ENCODE measurements around the gene MT3. TPM values are rescaled to one million over a fixed set of nuclear protein-coding genes. Genes with fewer than 3 reads are reported as not detected.
"Not testable (repeated sequence)": the region's sequence is repeated elsewhere in the genome, so short reads cannot be mapped to it uniquely, and the experiment has no call there.

MT3 gene
- total and polyA plus RNA-seq, 2 of the 8 experiments (the other 6 are each of a cell fraction or from before 2014, with no cell fraction given): 0.17 TPM; not detected in 1

- not testable (repeated sequence) for H2BK120ac ChIP-seq (replicated peaks; ENCODE audit: low read depth, low read length); H3K79me1 ChIP-seq (ENCODE audit: low read depth, low read length); H2BK15ac ChIP-seq (ENCODE audit: low read length); FAIRE-seq; H2BK5ac ChIP-seq (ENCODE audit: low read depth, low read length); H3K56ac ChIP-seq (replicated peaks; ENCODE audit: insufficient read length, low read depth, low read length); H3K14ac ChIP-seq (ENCODE audit: insufficient read length); H3K79me2 ChIP-seq (ENCODE audit: control insufficient read depth in 1 of 2, insufficient read depth in 2 of 2, low read length in 2 of 2); H2AK5ac ChIP-seq (ENCODE audit: low read depth, low read length); H3K23ac ChIP-seq (ENCODE audit: insufficient read length); H2BK20ac ChIP-seq (ENCODE audit: low read length); H4K8ac ChIP-seq (ENCODE audit: extremely low read depth, insufficient read depth, low read length); H3K9ac ChIP-seq (replicated peaks in 1 of 4; ENCODE audit: extremely low read depth in 1 of 4, low read depth in 3 of 4, low read length in 3 of 4); H3K18ac ChIP-seq (ENCODE audit: extremely low read depth, low read length); H3K9me3 ChIP-seq (ENCODE audit: insufficient read depth in 2 of 2, low read depth in 1 of 2, low read length in 1 of 2); H4K91ac ChIP-seq (replicated peaks; ENCODE audit: insufficient read length, low read length); H4K5ac ChIP-seq (ENCODE audit: insufficient read length, low read depth, low read length); H3K27ac ChIP-seq (ENCODE audit: low read depth, low read length); H3K36me3 ChIP-seq (ENCODE audit: control insufficient read depth in 2 of 4, insufficient read depth in 4 of 4, low read length in 3 of 4); H2AFZ ChIP-seq (ENCODE audit: low read length); H2BK12ac ChIP-seq (ENCODE audit: low read depth, low read length); H3K4me3 ChIP-seq (ENCODE audit: extremely low read depth in 1 of 4, insufficient read depth in 2 of 4, low read depth in 3 of 4, low read length in 4 of 4); H3K23me2 ChIP-seq (ENCODE audit: low read depth, low read length); DNase-seq (ENCODE audit: low read depth in 1 of 2, low spot score in 2 of 2); H3K4ac ChIP-seq (replicated peaks; ENCODE audit: insufficient read length, low read depth, low read length); H4K20me1 ChIP-seq (replicated peaks in 1 of 2; ENCODE audit: control insufficient read depth in 1 of 2, insufficient read depth in 2 of 2, low read length in 2 of 2)
- 46% methylated on average over 4 of the region's 4 CpGs; no CpG with 5 or more reads in 1 of the 2 experiments for WGBS, 2 experiments (ENCODE audit: extremely low coverage in 1 of 2, insufficient coverage in 1 of 2, insufficient read length in 1 of 2, insufficient replicate concordance in 2 of 2, low coverage in 1 of 2, low lambda C conversion rate in 2 of 2, missing lambda C conversion rate in 1 of 2)
- POLR2A ChIA-PET (ENCODE audit: partially characterized antibody): interaction anchor here (1.0 to 1.4 kb wide), 2 partner anchors 10 to 12 kb away, joined by 3 to 4 read pairs; partner anchors contain the start of gene MT1M
- Histone ChIP-seq H3K27me3 (replicated peaks in 1 of 4; ENCODE audit: control insufficient read depth in 3 of 4, extremely low read depth in 1 of 4, insufficient read depth in 3 of 4, low read length in 3 of 4) (peaks cover 60 to 89% (median 84%) of the 10 kb centered on the region in 4 experiments), H3K4me1 (replicated peaks in 1 of 4; ENCODE audit: control insufficient read depth in 3 of 4, insufficient read depth in 4 of 4, low read length in 3 of 4) (peaks cover 0 to 31% (median 22%) of the 10 kb centered on the region in 4 experiments; a peak in 6 of 7 replicates), H3K4me2 (ENCODE audit: insufficient read depth in 1 of 2, low read depth in 2 of 2, low read length in 2 of 2) (peak overlapping the region in 1 of 2 experiments; percentile 10; a peak in 1 of 4 replicates)
- CTCF ChIA-PET (ENCODE audit: partially characterized antibody): interaction anchor here (1.8 kb wide), 1 partner anchor 21 kb away, joined by 9 read pairs; no protein-coding TSS in a partner anchor
Observed at GRCh38 chr16:56621665-56622445, 32.5 kb downstream of the MT3 start.

Data from H1 (cell line).